DMS114 treated with DMSO at 0.1 percent for 48 hours (cell line): ENCODE data around the gene NCBP2.
"Not testable (repeated sequence)": the region's sequence is repeated elsewhere in the genome, so short reads cannot be mapped to it uniquely, and the experiment has no call there.

ENCODE experiments used
- DNase-seq: peaks from one replicate; lab custom pipeline; 2025; ENCODE audit not compliant: unreplicated experiment; lab: John Stamatoyannopoulos, UW

The NCBP2 gene

DNA sequence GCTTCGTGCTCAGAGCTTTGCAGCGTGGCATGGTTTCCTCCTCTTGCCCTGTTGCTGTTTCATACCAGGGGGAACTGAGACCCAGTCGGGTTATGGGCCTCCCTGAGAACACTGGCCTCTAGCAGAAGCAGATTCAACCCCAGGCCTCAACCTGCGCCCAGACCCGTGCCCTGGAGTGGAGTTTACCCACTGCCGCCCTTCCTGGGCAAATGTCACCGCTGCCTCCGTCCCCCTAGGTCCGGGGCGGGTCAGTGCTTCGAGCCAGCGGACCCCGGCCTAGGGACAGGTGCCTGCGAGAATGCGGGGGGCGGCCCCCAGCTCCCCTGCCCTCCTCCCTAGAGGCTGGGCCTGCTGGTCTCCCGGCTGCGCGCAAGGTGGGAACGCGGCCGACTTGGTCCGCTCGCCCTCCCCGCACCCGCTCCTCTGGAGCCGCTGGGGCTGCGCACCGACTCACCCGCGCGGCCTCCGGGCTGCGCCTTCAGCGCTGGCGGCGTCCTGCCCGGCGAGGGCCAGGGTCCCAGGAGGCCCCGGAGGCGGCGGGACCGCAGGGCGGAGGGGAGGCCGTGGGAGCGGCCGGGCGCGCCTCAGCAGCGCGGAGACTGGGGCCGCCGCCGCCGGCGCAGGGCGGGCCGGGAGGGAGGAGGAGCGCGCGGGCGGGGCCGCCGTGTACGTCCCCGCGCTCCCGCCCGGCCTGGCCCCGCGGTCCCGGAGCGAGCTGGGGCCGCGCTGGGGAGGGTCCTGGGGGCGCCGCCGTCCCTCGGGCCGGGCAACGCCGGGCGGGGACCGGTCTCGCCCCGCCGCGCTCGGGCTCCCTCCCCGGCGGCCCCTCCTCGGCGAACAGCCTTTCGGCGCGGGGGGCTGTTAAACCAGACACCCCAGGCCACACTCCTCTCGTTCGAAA, 26.2 kb upstream of the NCBP2 start, which contains the start of gene PIGZ:
PIGZ (minus strand) TSS at position 601 of the 901 bp plus-strand sequence. CDS start 16,802 bp downstream, outside the sequence.
- DNase-seq, result no peak

DNA sequence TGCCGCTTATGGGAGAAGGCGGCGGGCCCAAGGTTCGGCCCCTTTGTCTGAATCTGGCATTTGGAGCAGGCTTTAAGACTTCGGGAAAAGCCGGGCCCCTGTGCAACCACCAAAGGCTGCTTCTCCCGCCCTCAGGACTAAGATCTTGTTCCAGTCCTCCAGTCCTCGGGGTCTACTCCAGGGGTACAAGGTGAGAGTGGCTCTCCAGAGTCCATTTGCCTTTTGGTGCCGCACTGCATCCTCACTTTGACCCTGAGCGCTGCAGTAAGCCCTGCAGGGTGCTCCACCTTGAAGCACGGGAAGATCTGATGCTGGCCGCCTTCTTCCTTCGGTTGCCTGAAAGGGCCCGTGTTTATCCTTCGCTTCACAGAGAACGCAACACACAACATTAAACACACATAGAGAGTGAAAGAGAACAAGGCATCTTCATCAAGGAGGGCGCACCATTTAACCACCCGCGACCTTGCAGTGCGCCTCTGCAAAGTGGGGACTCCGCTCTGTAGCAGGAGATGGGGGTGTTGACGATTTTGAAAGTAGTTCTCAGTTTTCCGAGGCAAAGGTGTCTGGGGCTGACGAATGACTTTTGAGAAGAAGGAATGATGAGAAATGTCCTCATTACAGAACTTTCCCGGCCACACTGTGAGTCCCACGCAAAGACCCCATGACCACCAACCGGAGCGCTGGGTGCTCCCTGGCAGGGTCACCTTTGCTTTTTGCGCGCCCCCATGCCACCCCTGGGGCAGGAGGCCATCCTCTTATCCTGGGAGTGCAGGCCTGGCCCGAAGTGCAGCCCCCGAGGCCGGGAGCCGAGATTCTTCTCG, 25.3 kb upstream of the NCBP2 start:
- DNase-seq, result no peak

DNA sequence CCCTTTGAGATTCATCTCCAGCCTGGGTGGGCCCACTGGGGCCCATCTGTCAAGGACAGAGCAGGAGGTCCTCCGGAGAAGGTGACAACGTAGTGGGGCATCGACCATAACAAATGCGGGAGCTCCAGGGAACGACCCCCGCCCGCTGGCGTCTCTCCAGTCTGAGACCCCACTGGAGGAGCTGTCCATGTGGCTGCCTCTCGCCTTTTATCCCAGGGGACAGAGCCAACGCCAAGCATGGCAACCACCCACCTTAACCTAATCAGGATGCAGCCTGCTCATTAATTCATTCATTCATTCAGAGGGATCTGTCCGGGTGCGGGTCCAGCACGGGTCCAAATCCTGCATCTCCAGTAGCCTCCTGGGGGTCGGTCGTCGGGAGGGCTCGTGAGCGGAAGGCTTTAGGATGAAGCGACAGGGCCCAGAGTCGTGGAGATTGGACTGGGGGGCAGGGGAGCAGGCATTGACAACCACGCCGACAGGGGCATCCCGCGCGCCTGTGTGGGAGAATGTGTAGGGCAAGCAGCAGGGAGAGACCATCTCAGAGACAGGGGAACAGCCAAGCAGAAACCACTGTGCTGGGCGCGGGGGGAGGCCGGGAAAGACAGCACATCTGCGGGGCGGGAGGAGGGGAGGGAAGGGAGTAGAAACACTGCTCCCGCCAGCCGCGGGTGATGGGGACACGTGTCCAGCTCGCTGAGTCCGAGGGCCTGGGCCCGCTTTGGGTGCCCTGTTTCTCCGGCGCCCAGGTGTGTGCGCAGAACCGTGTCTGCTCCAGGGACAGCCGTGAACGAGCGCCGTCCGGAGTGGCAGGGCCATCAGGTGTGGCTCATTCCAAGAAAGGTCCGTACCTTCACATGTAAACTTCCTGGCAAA, 24.4 kb upstream of the NCBP2 start:
- no peak for DNase-seq

DNA sequence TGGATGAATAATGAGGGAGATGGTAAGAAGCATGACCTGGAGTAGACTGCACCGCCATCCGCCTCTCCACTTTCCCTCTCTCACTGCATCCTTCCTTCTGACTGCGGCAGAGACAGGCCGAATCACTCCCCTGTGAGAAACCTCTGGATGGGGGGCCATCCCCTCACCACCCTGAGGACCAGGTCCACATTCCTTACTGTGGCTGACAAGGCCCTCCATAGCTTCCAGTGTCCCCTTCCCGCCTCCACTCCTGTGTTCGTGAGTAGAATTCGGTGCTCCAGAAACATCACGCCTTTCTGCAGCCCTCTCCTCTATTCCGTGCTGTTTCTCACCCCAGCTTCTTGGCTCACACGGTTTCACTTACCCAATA, 23.5 kb upstream of the NCBP2 start:
- DNase-seq, result no peak

DNA sequence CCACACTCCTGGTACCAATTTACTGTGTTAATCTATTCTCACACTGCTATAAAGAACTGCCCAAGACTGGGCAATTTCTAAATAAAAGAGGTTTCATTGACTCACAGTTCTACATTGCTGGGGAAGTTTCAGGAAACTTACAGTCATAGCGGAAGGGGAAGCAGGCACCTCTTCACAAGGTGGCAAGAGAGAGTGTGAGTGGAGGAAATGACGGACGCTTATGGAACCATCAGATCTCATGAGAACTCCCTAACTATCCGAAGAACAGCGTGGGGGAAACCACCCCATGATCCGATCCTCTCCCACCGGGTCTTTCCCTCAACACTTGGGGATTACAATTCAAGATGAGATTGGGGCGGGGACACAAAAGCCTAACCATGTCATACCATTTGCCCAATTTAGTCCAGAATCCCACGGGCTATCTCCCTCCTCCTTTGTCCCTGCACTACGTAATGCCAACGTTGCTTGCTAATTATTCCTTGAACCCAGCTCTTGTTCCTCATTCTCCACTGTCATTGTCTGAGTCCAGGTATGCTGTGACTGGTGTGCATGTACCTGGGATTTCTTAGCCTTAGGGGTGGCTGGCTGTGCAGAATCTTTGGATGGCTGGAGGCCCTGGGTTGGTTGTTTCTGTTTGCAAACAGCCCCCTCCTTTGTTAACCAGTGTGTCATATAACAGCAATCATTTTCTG, 22.9 kb upstream of the NCBP2 start:
- DNase-seq, result no peak

DNA sequence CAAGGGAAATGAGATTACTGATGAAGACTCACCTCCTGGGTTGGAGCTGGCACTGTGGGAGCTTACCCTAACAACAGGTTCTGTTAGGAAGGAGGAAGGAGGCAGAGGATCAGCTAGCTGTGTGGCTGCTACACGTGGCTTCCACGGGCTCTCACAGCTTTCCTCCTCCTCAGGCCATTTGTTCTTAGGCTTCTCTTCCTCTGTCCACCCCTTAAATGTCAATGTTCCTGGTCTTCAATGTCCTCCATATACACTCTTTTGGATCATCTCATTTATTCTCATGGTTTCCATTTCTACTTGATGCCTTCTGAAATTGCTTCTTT, 21.3 kb upstream of the NCBP2 start:
- no peak for DNase-seq

DNA sequence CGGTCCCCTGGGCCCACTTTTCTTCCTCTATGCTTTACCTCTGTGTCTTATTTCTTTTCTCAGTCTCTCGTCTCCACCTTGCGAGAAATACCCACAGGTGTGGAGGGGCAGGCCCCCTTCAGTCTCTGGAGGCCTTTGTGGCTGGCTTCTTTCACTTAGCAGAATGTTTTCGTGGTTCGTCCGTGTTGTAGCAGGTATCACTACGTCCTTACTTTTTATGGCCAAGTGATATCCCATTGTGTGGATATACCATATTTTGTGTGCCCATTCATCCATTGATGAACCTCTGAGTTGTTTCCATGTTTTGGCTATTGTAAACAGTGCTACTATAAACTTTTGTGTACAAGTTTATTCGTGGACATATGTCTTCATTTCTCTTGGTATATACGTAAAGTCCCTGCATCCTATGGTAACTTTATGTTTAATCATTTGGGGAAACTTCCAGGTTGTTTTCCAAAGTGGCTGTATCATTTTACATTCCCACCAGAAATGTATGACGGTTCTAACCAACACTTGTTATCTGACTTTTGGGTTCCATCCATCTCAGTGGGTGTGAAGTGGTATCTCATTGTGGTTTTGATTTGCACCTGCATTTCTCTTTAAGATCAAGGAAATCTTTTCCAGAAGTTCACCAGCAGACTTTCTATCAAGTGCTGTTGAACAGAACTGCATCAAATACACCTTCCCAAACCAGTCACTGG, 20.8 kb upstream of the NCBP2 start:
- DNase-seq, result no peak

DNA sequence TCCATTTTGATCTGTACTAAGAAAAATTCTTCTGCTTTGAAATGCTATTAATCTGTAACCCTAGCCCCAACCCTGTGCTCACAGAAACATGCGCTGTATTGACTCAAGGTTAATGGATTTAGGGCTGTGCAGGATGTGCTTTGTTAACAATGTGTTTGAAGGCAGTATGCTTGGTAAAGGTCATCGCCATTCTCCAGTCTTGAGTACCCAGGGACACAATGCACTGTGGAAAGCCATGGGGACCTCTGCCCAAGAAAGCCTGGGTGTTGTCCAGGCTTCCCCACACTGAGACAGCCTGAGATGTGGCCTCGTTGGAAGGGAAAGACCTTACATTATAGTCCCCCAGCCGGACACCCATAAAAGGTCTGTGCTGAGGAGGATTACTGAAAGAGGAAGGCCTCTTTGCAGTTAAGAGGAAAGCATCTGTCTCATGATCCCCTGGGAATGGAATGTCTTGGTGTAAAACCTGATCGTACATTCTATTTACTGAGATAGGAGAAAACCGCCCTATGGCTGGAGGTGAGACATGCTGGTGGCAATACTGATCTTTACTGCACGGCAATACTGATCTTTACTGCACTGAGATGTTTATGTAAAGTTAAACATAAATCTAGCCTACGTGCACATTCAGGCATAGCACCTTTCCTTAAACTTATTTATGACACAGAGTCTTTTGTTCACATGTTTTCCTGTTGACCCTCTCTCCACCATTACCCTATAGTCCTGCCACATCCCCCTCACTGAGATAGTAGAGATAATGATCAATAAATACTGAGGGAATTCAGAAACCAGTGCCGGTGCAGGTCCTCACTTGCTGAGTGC, 20.0 kb upstream of the NCBP2 start:
- no peak for DNase-seq

DNA sequence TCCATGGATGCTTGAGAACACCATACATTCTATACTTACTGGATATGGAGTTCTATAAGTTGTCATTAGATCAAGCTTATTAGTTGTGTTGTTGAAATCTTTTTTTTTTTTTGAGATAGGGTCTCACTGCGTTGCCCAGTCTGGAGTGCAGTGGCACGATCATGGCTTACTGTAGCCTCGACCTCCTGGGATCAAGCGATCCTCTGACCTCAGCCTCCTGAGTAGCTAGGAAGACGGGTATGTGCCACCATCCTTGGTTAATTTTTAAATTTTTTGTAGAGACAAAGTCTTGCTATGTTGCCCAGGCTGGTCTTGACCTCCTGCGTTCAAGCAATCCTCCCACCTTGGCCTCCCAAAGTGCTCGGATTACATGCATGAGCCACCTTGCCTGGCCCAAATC, 12.5 kb upstream of the NCBP2 start:
- DNase-seq, result no peak

DNA sequence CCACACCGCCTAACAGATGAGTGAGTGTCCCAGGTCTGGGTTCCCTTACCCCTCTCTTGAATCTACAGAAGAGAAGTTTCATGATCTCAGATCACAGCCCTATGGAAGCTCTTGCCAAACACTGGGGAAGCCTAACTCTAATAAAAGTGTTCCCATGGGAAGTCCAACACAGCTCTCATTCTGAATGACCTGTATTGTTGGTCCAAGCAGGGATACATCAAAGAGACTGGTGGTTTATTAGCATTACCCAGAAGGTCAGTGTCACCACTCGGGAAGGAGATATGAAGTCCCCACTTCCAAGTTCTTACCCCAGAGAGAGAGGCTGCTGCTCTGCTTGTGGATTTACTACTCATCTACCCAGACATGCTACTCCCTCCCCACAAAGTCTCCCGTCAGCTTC, 9.0 kb upstream of the NCBP2 start:
- DNase-seq, result no peak

DNA sequence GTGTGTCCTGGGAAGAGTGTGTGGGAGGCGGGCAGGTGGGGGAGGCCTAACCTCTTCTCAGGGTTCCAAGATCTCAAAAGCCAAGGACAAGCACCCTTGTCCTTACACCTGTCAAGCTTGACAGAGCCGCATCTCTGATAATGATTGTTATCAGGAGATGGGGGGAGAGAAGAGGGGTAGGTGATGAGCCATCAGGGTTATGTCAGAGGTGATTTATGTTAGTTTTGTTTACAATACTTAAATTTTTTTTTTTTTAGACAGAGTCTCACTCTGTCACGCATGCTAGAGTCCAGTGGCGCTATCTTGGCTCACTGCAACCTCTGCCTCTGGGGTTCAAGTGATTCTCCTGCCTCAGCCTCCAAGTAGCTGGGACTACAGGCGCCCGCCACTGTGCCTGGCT, 7.4 kb upstream of the NCBP2 start:
- no peak for DNase-seq

DNA sequence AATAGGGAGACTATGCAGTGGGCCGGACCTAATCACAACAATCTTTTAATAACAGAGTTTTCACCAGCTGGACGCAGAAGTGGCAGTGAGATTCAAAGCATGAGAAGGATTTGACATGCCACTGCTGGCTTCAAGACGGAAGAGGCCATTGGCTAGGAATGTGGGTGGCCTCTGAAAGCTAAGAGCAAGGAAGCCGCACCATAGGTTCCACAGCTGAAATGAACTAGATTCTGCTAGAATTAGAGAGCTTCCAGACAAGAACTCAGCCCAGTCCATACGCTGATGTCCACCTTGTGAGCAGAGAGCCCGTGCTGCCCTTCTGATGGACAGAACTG, 6.9 kb upstream of the NCBP2 start:
- DNase-seq, result no peak

DNA sequence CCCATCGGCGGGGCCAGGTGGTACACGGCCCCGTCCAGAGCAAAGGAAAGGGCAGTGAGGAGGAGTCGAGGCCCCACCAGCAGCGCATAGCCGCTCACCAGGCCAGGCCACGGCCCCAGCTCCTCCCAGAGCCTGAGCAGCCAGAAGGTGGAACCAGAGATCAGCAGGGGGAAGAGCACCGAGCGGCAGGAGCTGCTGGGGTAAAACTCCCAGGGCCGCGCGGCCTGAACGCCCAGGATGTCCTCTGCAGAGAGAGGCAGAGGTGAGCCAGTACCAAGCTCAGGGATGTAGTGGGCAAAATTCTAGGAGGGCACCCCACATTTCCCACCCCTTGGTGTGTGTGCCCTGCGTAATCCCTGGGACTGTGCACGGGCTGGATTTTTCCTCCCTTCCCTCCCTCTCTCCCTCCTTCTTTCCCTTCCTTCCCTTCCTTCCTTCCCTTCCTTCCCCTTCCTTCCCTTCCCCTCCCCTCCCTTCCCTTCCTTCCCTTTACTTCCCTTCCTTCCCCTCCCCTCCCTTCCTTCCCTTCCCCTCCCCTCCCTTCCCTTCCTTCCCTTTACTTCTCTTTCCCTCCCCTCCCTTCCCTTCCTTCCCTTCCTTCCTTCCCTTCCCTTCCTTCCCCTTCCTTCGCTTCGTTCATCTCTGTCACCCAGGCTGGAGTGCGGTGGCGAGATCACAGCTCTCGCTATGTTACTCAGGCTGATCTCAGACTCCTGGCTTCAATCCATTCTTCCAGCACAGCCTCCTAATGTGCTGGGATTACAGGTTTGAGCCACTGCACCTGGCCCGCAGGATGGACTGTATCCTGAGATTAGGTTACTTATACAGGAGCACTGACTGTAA, 6.3 kb upstream of the NCBP2 start:
- DNase-seq, result no peak

DNA sequence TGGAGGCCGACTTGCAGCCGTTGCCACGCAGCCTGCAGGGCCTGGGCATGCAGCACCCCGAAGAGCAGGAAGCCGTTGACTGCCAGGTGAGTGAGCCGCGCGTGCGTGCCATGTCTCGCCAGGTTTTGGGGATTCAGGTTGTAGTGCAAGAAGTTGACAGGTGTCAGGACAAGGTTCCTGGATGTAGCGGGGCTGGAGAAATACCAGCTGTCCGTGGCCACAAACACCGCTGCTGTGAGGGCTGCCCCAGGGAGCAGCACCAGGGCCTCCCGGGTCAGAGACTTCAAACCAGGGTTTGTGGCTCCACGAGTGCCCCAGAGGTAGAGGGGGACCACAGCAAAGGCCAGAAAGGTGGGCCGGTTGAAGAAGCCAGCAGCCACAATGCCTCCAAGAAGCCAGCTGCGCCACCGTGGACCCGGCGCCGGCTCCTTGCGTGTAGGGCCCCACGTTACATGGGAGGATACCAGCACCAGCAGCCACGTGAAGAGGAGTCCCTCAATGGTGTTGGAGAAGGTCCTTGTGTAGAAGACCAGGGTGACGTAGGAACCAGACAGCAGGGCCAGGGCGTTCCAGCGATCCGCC, 5.6 kb upstream of the NCBP2 start:
- DNase-seq, result no peak

DNA sequence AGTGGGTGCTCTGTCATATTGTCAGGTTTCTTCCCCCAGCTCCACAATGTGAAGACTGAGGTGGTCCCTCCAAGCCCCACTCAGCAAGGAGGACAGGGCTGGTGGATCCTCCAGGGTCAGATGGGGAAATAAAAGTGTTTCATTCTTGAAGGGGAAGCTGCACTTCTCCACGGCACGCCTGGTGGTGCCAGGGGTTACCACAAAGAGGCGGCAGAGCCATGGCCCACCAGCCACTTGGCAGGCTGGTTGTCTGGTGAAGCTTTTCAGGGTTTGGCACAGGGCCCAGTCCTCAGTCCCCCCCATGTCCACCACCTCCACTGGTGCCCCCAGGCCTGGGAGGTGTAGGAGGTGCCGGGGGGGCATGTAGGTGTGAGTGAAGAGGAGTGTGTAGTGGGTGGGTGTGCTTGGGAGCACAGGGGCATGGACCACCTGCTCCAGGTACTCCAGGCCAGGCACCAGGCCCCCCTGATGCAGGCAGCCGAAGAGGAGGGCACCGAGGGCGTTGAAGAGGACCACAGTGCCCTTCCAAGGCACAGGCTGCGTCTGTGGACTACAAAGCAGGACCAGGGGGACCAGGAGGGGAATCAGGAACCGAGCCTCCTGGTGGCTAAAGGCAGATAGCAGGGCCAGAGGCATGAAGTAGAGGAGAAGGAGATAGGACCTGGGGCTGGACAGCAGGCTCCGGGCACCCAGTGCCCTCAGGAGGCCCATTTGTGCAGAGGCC, 5.0 kb upstream of the NCBP2 start:
- DNase-seq, result no peak

DNA sequence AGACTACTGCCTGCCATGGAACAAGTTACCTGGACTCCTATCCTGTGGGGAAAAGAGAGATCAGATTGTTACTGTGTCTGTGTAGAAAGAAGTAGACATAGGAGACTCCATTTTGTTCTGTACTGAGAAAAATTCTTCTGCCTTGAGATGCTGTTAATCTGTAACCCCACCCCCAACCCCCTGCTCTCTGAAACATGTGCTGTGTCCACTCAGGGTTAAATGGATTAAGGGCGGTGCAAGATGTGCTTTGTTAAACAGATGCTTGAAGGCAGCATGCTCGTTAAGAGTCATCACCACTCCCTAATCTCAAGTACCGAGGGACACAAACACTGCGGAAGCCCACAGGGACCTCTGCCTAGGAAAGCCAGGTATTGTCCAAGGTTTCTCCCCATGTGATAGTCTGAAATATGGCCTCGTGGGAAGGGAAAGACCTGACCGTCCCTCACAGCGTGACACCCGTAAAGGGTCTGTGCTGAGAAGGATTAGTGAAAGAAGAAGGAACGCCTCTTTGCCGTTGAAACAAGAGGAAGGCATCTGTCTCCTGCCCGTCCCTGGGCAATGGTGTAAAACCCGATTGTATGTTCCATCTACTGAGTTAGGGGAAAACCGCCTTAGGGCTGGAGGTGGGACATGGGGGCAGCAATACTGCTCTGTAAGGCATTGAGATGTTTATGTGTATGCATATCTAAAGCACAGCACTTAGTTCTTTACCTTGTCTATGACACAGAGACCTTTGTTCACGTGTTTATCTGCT, 1.9 kb upstream of the NCBP2 start:
- not testable (repeated sequence) for DNase-seq

DNA sequence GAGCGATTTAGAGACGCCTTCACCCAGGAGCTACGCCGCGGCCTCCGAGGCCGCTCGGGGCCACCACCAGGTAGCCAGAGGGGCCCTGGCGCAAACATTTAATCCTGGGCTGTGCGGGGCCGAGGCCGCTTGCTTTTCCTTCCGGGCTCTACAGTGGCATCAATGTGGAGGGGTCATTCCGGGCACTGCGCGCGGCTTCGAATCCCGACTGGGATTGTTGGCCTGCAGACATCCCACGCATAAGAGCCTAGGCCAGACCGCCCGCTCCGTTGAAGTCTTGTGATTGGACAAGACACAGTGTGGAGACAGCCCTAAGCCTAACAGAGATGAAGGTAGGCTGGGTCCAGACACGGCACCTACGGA, 568 bp upstream of the NCBP2 start:
- DNase-seq, result no peak
